HepG2 (cell line): Measurements from ENCODE around the gene RHBDL3. TPM values are rescaled to one million over a fixed set of nuclear protein-coding genes. Genes with fewer than 3 reads are reported as not detected.
A peak's percentile ranks its signal among the peaks of the same experiment; 100 is the strongest.

Experiments used
- ATF3 ChIP-seq: sonication (generic); formaldehyde crosslinking; IDR thresholded peaks from 2 replicates; pipeline ENCODE4 v1.4.0; 2020; ENCODE audit warnings: missing genetic modification reagents
- CBFB ChIP-seq: sonication (generic); formaldehyde crosslinking; IDR thresholded peaks from 2 replicates; pipeline ENCODE4 v1.4.0; 2020; ENCODE audit warnings: missing genetic modification reagents
- CC2D1A ChIP-seq: sonication (generic); formaldehyde crosslinking; IDR thresholded peaks from 2 replicates; pipeline ENCODE4 v1.8.1; 2023; ENCODE audit warnings: mild to moderate bottlenecking, missing genetic modification reagents
- ETV5 ChIP-seq: IDR thresholded peaks from 2 replicates; pipeline ENCODE4 v1.6.1; 2018; ENCODE audit warnings: missing biosample characterization, missing genetic modification reagents, inconsistent platforms, borderline replicate concordance
- GATAD2A ChIP-seq: IDR thresholded peaks from 2 replicates; pipeline ENCODE4 v1.6.1; 2016
- HBP1 ChIP-seq: IDR thresholded peaks from 2 replicates; pipeline ENCODE4 v1.6.1; 2016; ENCODE audit warnings: low read depth, control low read depth
- HDAC6 ChIP-seq: fragments of 200-600 bp; sonication (generic); IDR thresholded peaks from 2 replicates; pipeline ENCODE4 v1.7.0; 2017; ENCODE audit warnings: mild to moderate bottlenecking, antibody characterized with exemption, low read length, low read depth
- KLF11 ChIP-seq: IDR thresholded peaks from 2 replicates; pipeline ENCODE4 v1.6.1; 2016; ENCODE audit warnings: missing compliant biosample characterization
- MATR3 ChIP-seq: sonication (generic); formaldehyde crosslinking; IDR thresholded peaks from 2 replicates; pipeline ENCODE4 v1.4.0; 2020; ENCODE audit warnings: missing genetic modification reagents
- PAF1 ChIP-seq: IDR thresholded peaks from 2 replicates; pipeline ENCODE4 v1.6.1; 2016; ENCODE audit warnings: missing genetic modification reagents, missing compliant biosample characterization
- PRMT3 ChIP-seq: sonication (generic); formaldehyde crosslinking; IDR thresholded peaks from 2 replicates; pipeline ENCODE4 v1.8.1; 2022; ENCODE audit warnings: low read depth, mild to moderate bottlenecking, moderate library complexity, missing genetic modification reagents, borderline replicate concordance
- TBP ChIP-seq: sonication (generic); formaldehyde crosslinking; IDR thresholded peaks from 2 replicates; pipeline ENCODE4 v1.5.0; 2020; ENCODE audit warnings: missing genetic modification reagents
- ZFAT ChIP-seq: sonication (generic); formaldehyde crosslinking; conservative IDR thresholded peaks from 2 replicates; pipeline ENCODE4 v1.8.1; 2023; ENCODE audit warnings: missing genetic modification reagents, inconsistent platforms
- ZIK1 ChIP-seq: sonication (generic); formaldehyde crosslinking; IDR thresholded peaks from 2 replicates; pipeline ENCODE4 v1.5.0; 2020; ENCODE audit warnings: mild to moderate bottlenecking, low read depth, missing genetic modification reagents, borderline replicate concordance
- ZNF407 ChIP-seq: sonication (generic); formaldehyde crosslinking; IDR thresholded peaks from one replicate; pipeline ENCODE4 v1.5.1; 2020; ENCODE audit warnings: mild to moderate bottlenecking, missing genetic modification reagents; ENCODE audit errors: not compliant biosample characterization
- ZNF629 ChIP-seq: sonication (generic); formaldehyde crosslinking; conservative IDR thresholded peaks from 2 replicates; pipeline ENCODE4 v1.5.0; 2020; ENCODE audit warnings: missing genetic modification reagents
- polyA plus RNA-seq, 8 experiments: library from polyadenylated mRNA; depleted of rRNA in 3 of 8; stranded (reverse) in 7 of 8; unstranded in 1 of 8; fragments of >200 nt; fragmentation: Illumina TruSeq in 4 of 8; extraction: Trizol in 4 of 8; gene quantifications; 2 replicates each; pipeline versions ENCODE4 v1.2.1 to v1.2.3, GENCODE V29; 2011 to 2016; ENCODE audit warnings: low read depth in 4 of 8, missing spikeins in 1 of 8, mixed read lengths in 1 of 8; ENCODE audit not compliant: insufficient read depth in 1 of 8
- total RNA-seq, 5 experiments: library from RNA; depleted of rRNA; stranded (reverse); fragments of >200 nt; fragmentation: Illumina TruSeq; extraction: Trizol; gene quantifications; 2 replicates each; pipeline ENCODE4 v1.2.3, GENCODE V29; 2016; ENCODE audit warnings: low read depth in 1 of 5
- TF ChIP-seq, protein P1 (sequence below): sonication (generic); formaldehyde crosslinking; IDR thresholded peaks from 2 replicates; pipeline ENCODE4 v1.5.1; 2020; ENCODE audit warnings: missing genetic modification reagents, mild to moderate bottlenecking, borderline replicate concordance
- TF ChIP-seq, protein P2 (sequence below): sonication (generic); formaldehyde crosslinking; IDR thresholded peaks from 2 replicates; pipeline ENCODE4 v1.8.1; 2023; ENCODE audit warnings: missing genetic modification reagents, mild to moderate bottlenecking, borderline replicate concordance

Gene RHBDL3
- total and polyA plus RNA-seq, 2 of the 13 experiments (the other 11 are each of a cell fraction or from before 2014, with no cell fraction given), result 0.09 TPM; not detected in 1

- TF ChIP-seq, protein P1, sequence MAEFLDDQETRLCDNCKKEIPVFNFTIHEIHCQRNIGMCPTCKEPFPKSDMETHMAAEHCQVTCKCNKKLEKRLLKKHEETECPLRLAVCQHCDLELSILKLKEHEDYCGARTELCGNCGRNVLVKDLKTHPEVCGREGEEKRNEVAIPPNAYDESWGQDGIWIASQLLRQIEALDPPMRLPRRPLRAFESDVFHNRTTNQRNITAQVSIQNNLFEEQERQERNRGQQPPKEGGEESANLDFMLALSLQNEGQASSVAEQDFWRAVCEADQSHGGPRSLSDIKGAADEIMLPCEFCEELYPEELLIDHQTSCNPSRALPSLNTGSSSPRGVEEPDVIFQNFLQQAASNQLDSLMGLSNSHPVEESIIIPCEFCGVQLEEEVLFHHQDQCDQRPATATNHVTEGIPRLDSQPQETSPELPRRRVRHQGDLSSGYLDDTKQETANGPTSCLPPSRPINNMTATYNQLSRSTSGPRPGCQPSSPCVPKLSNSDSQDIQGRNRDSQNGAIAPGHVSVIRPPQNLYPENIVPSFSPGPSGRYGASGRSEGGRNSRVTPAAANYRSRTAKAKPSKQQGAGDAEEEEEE (CRISPR knock-in tag), result 0 out of 2 replicates have a peak, but pooled peaks have one; percentile 59
- TF ChIP-seq TBP (CRISPR knock-in tag), result no peak
- no peak for TF ChIP-seq ZIK1
- no peak for TF ChIP-seq ZNF629 (CRISPR knock-in tag)
- TF ChIP-seq GATAD2A (CRISPR knock-in tag), result peak; percentile 48; the same call in 1 of the 2 replicates
- no peak for TF ChIP-seq HBP1 (CRISPR knock-in tag)
- no peak for TF ChIP-seq ZFAT (CRISPR knock-in tag)
- TF ChIP-seq PAF1 (CRISPR knock-in tag), result no peak
- TF ChIP-seq ATF3 (CRISPR knock-in tag), result no peak
- no peak for TF ChIP-seq MATR3 (CRISPR knock-in tag)
- no peak for TF ChIP-seq ETV5 (CRISPR knock-in tag)
- no peak for TF ChIP-seq ZNF407
- 0 out of 2 replicates have a peak, but pooled peaks have one; percentile 35 for TF ChIP-seq PRMT3 (CRISPR knock-in tag)
- no peak for TF ChIP-seq KLF11 (CRISPR knock-in tag)
- TF ChIP-seq, protein P2, sequence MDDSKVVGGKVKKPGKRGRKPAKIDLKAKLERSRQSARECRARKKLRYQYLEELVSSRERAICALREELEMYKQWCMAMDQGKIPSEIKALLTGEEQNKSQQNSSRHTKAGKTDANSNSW (CRISPR knock-in tag), result 0 out of 2 replicates have a peak, but pooled peaks have one; percentile 25
- no peak for TF ChIP-seq CC2D1A (CRISPR knock-in tag)
- TF ChIP-seq HDAC6, result no peak
- TF ChIP-seq CBFB (CRISPR knock-in tag), result no peak
Measured at GRCh38 chr17:32341141-32341856, 75.7 kb downstream of the RHBDL3 start (continued).
